ENCODE measurements around the gene ABCG8.

ABCG8 gene

GRCh38 chr2:43894743-43895142 lies 56.0 kb downstream of the ABCG8 start:
- TF ChIP-seq, protein P1, sequence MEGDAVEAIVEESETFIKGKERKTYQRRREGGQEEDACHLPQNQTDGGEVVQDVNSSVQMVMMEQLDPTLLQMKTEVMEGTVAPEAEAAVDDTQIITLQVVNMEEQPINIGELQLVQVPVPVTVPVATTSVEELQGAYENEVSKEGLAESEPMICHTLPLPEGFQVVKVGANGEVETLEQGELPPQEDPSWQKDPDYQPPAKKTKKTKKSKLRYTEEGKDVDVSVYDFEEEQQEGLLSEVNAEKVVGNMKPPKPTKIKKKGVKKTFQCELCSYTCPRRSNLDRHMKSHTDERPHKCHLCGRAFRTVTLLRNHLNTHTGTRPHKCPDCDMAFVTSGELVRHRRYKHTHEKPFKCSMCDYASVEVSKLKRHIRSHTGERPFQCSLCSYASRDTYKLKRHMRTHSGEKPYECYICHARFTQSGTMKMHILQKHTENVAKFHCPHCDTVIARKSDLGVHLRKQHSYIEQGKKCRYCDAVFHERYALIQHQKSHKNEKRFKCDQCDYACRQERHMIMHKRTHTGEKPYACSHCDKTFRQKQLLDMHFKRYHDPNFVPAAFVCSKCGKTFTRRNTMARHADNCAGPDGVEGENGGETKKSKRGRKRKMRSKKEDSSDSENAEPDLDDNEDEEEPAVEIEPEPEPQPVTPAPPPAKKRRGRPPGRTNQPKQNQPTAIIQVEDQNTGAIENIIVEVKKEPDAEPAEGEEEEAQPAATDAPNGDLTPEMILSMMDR (conservative IDR thresholded peaks at IDR 0.05; ENCODE audit: low read depth, low read length): no peak
- DNase-seq (ENCODE audit: low read depth): no peak
- no peak overlapping the region for H3K4me3 ChIP-seq (ENCODE audit: low read length)

- TF ChIP-seq, protein P1 (conservative IDR thresholded peaks at IDR 0.05; ENCODE audit: low read depth, low read length): no peak
- H3K4me3 ChIP-seq (ENCODE audit: low read length): no peak overlapping the region
- DNase-seq (ENCODE audit: low read depth): no peak
These were observed 58.1 kb downstream of the ABCG8 start for GRCh38 chr2:43896906-43897305.

DNA sequence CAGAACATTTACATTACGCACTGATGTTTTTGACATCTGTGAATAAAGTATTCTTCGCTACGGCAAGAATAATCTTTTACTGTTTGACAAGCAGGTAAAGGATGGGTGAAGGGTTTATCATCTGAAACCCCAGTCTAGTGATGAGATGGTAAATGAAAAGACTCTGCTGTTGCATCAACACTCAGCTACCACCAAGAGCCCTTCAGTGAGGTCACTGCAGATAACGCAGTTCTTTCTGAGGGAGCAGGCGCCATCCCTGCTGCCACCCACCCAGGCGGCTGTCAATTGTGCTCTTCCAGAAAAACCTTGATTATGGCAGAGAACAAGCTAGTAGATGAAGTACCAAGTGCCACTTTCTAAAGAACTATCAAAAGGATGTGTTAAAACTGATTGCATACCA lies 58.7 kb downstream of the ABCG8 start:
- TF ChIP-seq, protein P1 (conservative IDR thresholded peaks at IDR 0.05; ENCODE audit: low read depth, low read length): no peak
- DNase-seq (ENCODE audit: low read depth): no peak
- H3K4me3 ChIP-seq (ENCODE audit: low read length): no peak overlapping the region

- TF ChIP-seq, protein P1 (conservative IDR thresholded peaks at IDR 0.05; ENCODE audit: low read depth, low read length): peak; percentile 19
- DNase-seq (ENCODE audit: low read depth): no peak
- no peak overlapping the region for H3K4me3 ChIP-seq (ENCODE audit: low read length)
These were observed 59.5 kb downstream of the ABCG8 start for GRCh38 chr2:43898134-43898837.

GRCh38 chr2:43898838-43899346 lies 60.1 kb downstream of the ABCG8 start:
- DNase-seq (ENCODE audit: low read depth): no peak
- H3K4me3 ChIP-seq (ENCODE audit: low read length): no peak overlapping the region
- TF ChIP-seq, protein P1 (conservative IDR thresholded peaks at IDR 0.05; ENCODE audit: low read depth, low read length): no peak

DNA sequence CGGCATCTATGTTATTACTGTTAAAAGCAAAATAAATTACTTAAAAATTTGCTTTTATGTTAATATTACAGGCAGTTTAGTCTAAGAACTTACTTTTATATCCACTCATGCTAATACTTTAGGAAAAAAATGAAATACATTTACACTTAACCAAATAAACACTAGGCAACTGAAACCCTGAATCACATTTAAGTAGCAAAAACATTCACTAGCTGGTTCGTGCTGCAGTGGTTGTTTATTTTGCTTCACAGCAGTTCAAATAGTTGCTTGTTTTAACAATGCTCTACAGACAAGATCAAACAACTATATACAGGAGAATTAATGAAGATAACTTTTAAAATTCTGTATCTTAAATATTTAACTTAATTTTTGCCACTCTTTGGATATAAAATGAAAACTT lies 60.8 kb downstream of the ABCG8 start:
- DNase-seq (ENCODE audit: low read depth): no peak
- TF ChIP-seq, protein P1 (conservative IDR thresholded peaks at IDR 0.05; ENCODE audit: low read depth, low read length): no peak
- no peak overlapping the region for H3K4me3 ChIP-seq (ENCODE audit: low read length)

DNA sequence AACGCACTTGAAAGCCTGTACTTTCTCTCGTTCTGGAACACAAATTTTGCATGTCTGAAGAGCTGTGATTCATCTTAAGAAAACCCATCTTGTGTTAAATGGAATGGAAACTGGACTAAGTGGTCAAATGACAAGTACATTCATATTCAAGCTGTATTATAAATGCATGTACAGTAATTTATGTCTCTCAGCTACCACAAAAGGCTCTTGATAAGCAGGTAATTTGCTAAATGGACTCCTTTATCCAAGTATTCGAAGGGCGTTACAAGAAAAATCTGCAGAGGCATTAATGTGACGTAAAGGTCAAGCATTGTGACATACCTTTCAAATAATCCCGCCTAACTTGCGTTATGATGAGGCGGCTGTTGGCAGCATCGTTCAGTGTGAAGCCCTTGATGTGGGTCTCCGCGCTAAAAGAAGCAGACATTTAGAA lies 66.6 kb downstream of the ABCG8 start:
- no peak overlapping the region for H3K4me3 ChIP-seq (ENCODE audit: low read length)
- TF ChIP-seq, protein P1 (conservative IDR thresholded peaks at IDR 0.05; ENCODE audit: low read depth, low read length): no peak
- peak; percentile 4 for DNase-seq (ENCODE audit: low read depth)
